NCI-H1436 (cell line): ENCODE results near the gene PELI3.
A peak's percentile ranks its signal among the peaks of the same experiment; 100 is the strongest.

Source experiments
- DNase-seq: peaks from one replicate; lab custom pipeline; 2025; lab: John Stamatoyannopoulos, UW

PELI3 gene

GRCh38 chr11:66475349-66476172 lies 8.9 kb downstream of the PELI3 start:
- no peak for DNase-seq

- DNase-seq: no peak
Observed at GRCh38 chr11:66476173-66476840, 9.6 kb downstream of the PELI3 start.

- DNase-seq: no peak
Observed at GRCh38 chr11:66476841-66477251, 10.1 kb downstream of the PELI3 start.

- DNase-seq: no peak
Observed at GRCh38 chr11:66477263-66478201, 10.8 kb downstream of the PELI3 start.

GRCh38 chr11:66478729-66479393 lies 12.2 kb downstream of the PELI3 start:
- DNase-seq: peak; percentile 48

GRCh38 chr11:66479394-66480116 lies 12.8 kb downstream of the PELI3 start:
- peak; percentile 75 for DNase-seq

- DNase-seq: peak; percentile 96
Observed at GRCh38 chr11:66480117-66480938, 13.6 kb downstream of the PELI3 start, which contains the start of gene DPP3. DPP3 (plus strand) TSS chr11:66480434; CDS start chr11:66482201, 1,767 bp downstream.

- DNase-seq: no peak
Observed at GRCh38 chr11:66484806-66485380, 18.2 kb downstream of the PELI3 start.

- DNase-seq: no peak
Observed at GRCh38 chr11:66488957-66489356, 22.3 kb downstream of the PELI3 start.

- no peak for DNase-seq
Observed at GRCh38 chr11:66489636-66490035, 22.9 kb downstream of the PELI3 start.

GRCh38 chr11:66491315-66491935 lies 24.7 kb downstream of the PELI3 start:
- DNase-seq: no peak

- DNase-seq: no peak
Observed at GRCh38 chr11:66492161-66492865, 25.6 kb downstream of the PELI3 start.

GRCh38 chr11:66493130-66493529 lies 26.4 kb downstream of the PELI3 start:
- no peak for DNase-seq

- DNase-seq: no peak
Observed at GRCh38 chr11:66494458-66494857, 27.8 kb downstream of the PELI3 start.

- no peak for DNase-seq
Observed at GRCh38 chr11:66494935-66495334, 28.2 kb downstream of the PELI3 start.

- no peak for DNase-seq
Observed at GRCh38 chr11:66495401-66495854, 28.7 kb downstream of the PELI3 start.

- DNase-seq: no peak
Observed at GRCh38 chr11:66497206-66497605, 30.5 kb downstream of the PELI3 start.

GRCh38 chr11:66498506-66498905 lies 31.8 kb downstream of the PELI3 start:
- no peak for DNase-seq
